Activated T-cell treated with anti-CD3 and anti-CD28 coated beads for 1 hour (primary cell): ENCODE results near the gene NCR2.

Experiments
- DNase-seq: peaks from one replicate; pipeline ENCODE4 v3.0.0-alpha.2; 2020; ENCODE audit warnings: low read depth

Gene NCR2

GRCh38 chr6:41331401-41332150 lies 3.8 kb upstream of the NCR2 start:
- no peak for DNase-seq

GRCh38 chr6:41332241-41332640 lies 3.2 kb upstream of the NCR2 start:
- DNase-seq, result no peak

GRCh38 chr6:41332842-41333736 lies 2.3 kb upstream of the NCR2 start:
- no peak for DNase-seq

- no peak for DNase-seq
Observed at GRCh38 chr6:41334482-41335040, 847 bp upstream of the NCR2 start.

- no peak for DNase-seq
Observed at GRCh38 chr6:41335943-41336342, 535 bp downstream of the NCR2 start.

- no peak for DNase-seq
Observed at GRCh38 chr6:41336824-41337223, 1.4 kb downstream of the NCR2 start.

- no peak for DNase-seq
Observed at GRCh38 chr6:41337709-41338108, 2.3 kb downstream of the NCR2 start.

- no peak for DNase-seq
Observed at GRCh38 chr6:41338659-41339058, 3.3 kb downstream of the NCR2 start.

GRCh38 chr6:41341580-41341979 lies 6.2 kb downstream of the NCR2 start:
- no peak for DNase-seq

GRCh38 chr6:41342241-41342640 lies 6.8 kb downstream of the NCR2 start:
- no peak for DNase-seq

- no peak for DNase-seq
Observed at GRCh38 chr6:41343641-41344187, 8.3 kb downstream of the NCR2 start.

GRCh38 chr6:41344876-41345275 lies 9.5 kb downstream of the NCR2 start:
- no peak for DNase-seq

GRCh38 chr6:41345901-41346300 lies 10.5 kb downstream of the NCR2 start:
- DNase-seq, result no peak

GRCh38 chr6:41346441-41346840 lies 11.0 kb downstream of the NCR2 start:
- no peak for DNase-seq

GRCh38 chr6:41347378-41348050 lies 12.1 kb downstream of the NCR2 start:
- no peak for DNase-seq

- no peak for DNase-seq
Observed at GRCh38 chr6:41348934-41349333, 13.5 kb downstream of the NCR2 start.

- no peak for DNase-seq
Observed at GRCh38 chr6:41352396-41352795, 17.0 kb downstream of the NCR2 start.

GRCh38 chr6:41352907-41353306 lies 17.5 kb downstream of the NCR2 start:
- no peak for DNase-seq

GRCh38 chr6:41353333-41353732 lies 17.9 kb downstream of the NCR2 start:
- DNase-seq, result no peak

GRCh38 chr6:41355952-41356351 lies 20.5 kb downstream of the NCR2 start:
- no peak for DNase-seq

GRCh38 chr6:41356825-41357224 lies 21.4 kb downstream of the NCR2 start:
- DNase-seq, result no peak

- DNase-seq, result no peak
Observed at GRCh38 chr6:41358503-41358902, 23.1 kb downstream of the NCR2 start.
